ENCODE data around the gene TGFB1. TPM values are rescaled to one million over a fixed set of nuclear protein-coding genes. Genes with fewer than 3 reads are reported as not detected.

TGFB1 gene
- total RNA-seq, 1 experiment from 2014 or later, result 15.0 TPM

GRCh38 chr19:41328842-41329225 is 24.9 kb downstream of the TGFB1 start:
- H3K36me3 ChIP-seq (ENCODE audit: control insufficient read depth, insufficient read depth, low read length), result no peaks in the 10 kb centered on the region
- H3K9me3 ChIP-seq, result no peaks in the 10 kb centered on the region
- ChIA-PET CTCF (no interaction called here), POLR2A (no interaction called here)
- Mint-ChIP-seq H3K27me3 (ENCODE audit: insufficient read depth, unreplicated experiment) (no peaks in the 10 kb centered on the region), H3K4me3 (ENCODE audit: unreplicated experiment) (no peak overlapping the region), H3K4me1 (ENCODE audit: low read depth, unreplicated experiment) (peaks cover 23% of the 10 kb centered on the region), H3K27ac (ENCODE audit: unreplicated experiment) (no peak overlapping the region), H3K36me3 (ENCODE audit: insufficient read depth, unreplicated experiment) (peaks cover 28% of the 10 kb centered on the region), H3K9me3 (ENCODE audit: unreplicated experiment) (no peaks in the 10 kb centered on the region)
- TF ChIP-seq, protein P1, sequence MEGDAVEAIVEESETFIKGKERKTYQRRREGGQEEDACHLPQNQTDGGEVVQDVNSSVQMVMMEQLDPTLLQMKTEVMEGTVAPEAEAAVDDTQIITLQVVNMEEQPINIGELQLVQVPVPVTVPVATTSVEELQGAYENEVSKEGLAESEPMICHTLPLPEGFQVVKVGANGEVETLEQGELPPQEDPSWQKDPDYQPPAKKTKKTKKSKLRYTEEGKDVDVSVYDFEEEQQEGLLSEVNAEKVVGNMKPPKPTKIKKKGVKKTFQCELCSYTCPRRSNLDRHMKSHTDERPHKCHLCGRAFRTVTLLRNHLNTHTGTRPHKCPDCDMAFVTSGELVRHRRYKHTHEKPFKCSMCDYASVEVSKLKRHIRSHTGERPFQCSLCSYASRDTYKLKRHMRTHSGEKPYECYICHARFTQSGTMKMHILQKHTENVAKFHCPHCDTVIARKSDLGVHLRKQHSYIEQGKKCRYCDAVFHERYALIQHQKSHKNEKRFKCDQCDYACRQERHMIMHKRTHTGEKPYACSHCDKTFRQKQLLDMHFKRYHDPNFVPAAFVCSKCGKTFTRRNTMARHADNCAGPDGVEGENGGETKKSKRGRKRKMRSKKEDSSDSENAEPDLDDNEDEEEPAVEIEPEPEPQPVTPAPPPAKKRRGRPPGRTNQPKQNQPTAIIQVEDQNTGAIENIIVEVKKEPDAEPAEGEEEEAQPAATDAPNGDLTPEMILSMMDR (IDR thresholded peaks at IDR 0.05; ENCODE audit: insufficient read depth in 1 of 2, low read depth in 1 of 2, low read length in 1 of 2, severe bottlenecking in 1 of 2, unreplicated experiment in 1 of 2), result no peak
- no peak for DNase-seq
- H3K27me3 ChIP-seq (replicated peaks; ENCODE audit: control insufficient read depth, insufficient read depth, low read length), result no peaks in the 10 kb centered on the region
- no peak overlapping the region for H3K4me3 ChIP-seq (ENCODE audit: low read depth, low read length)
- no TSS peak for BruUV-seq (replicated peaks)
- H3K4me1 ChIP-seq, result peaks cover 25% of the 10 kb centered on the region
- intact Hi-C loops (cut with micrococcal nuclease; ENCODE audit: unreplicated experiment), result no loop called here

- TF ChIP-seq, protein P1 (IDR thresholded peaks at IDR 0.05; ENCODE audit: insufficient read depth in 1 of 2, low read depth in 1 of 2, low read length in 1 of 2, severe bottlenecking in 1 of 2, unreplicated experiment in 1 of 2), result no peak
- peaks cover 33% of the 10 kb centered on the region for H3K36me3 Mint-ChIP-seq (ENCODE audit: insufficient read depth, unreplicated experiment)
- ChIA-PET CTCF (no interaction called here), POLR2A (no interaction called here)
- no peak overlapping the region for H3K4me3 Mint-ChIP-seq (ENCODE audit: unreplicated experiment)
- H3K9me3 Mint-ChIP-seq (ENCODE audit: unreplicated experiment), result no peaks in the 10 kb centered on the region
- peaks cover 25% of the 10 kb centered on the region for H3K4me1 Mint-ChIP-seq (ENCODE audit: low read depth, unreplicated experiment)
- no TSS peak for BruUV-seq (replicated peaks)
- intact Hi-C loops (cut with micrococcal nuclease; ENCODE audit: unreplicated experiment), result no loop called here
- no peak for DNase-seq
- H3K27ac Mint-ChIP-seq (ENCODE audit: unreplicated experiment), result no peak overlapping the region
- H3K27me3 Mint-ChIP-seq (ENCODE audit: insufficient read depth, unreplicated experiment), result no peaks in the 10 kb centered on the region
- no peak overlapping the region for H3K4me3 ChIP-seq (ENCODE audit: low read depth, low read length)
- no peaks in the 10 kb centered on the region for H3K36me3 ChIP-seq (ENCODE audit: control insufficient read depth, insufficient read depth, low read length)
- H3K9me3 ChIP-seq, result no peaks in the 10 kb centered on the region
- H3K4me1 ChIP-seq, result peaks cover 30% of the 10 kb centered on the region
- H3K27me3 ChIP-seq (replicated peaks; ENCODE audit: control insufficient read depth, insufficient read depth, low read length), result no peaks in the 10 kb centered on the region
Measured at GRCh38 chr19:41328157-41328841, 25.4 kb downstream of the TGFB1 start.

DNA sequence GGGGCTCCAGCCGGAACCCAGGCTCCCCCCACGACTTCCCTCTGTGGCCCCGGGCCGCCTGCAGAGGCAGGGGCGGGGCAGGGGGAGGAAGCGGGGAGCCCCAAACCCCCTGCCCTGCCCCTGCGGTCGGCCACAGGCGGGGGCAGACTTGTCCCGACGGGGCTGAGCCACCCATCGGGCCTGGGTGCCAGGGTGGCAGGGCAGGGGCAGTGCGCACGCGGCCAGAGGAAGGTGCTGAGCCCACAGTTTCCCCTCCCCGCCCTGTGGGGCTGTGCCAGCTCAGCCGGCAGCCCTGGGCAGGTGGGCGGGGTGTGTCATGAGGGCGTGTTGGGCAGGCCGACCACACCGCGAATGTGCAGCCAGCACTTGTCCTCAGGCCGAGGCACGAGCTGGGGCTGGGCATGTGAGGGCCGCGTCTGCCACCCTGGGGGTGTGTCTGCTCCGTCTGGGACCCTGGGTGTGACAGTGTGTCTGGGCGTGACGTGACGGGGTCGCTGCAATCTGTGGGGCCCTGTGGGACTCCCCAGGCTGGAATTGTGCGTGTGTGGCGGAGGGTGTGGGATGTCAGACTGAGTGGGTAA is 26.1 kb downstream of the TGFB1 start:
- no peak overlapping the region for H3K4me3 Mint-ChIP-seq (ENCODE audit: unreplicated experiment)
- BruUV-seq (replicated peaks), result no TSS peak
- Histone ChIP-seq H3K4me1 (peaks cover 36% of the 10 kb centered on the region), H3K9me3 (no peaks in the 10 kb centered on the region), H3K36me3 (ENCODE audit: control insufficient read depth, insufficient read depth, low read length) (no peaks in the 10 kb centered on the region; the same call in 1 of the 2 replicates), H3K27me3 (replicated peaks; ENCODE audit: control insufficient read depth, insufficient read depth, low read length) (no peaks in the 10 kb centered on the region), H3K4me3 (ENCODE audit: low read depth, low read length) (no peak overlapping the region)
- TF ChIP-seq, protein P1 (IDR thresholded peaks at IDR 0.05; ENCODE audit: insufficient read depth in 1 of 2, low read depth in 1 of 2, low read length in 1 of 2, severe bottlenecking in 1 of 2, unreplicated experiment in 1 of 2), result no peak
- ChIA-PET CTCF (no interaction called here), POLR2A (interaction anchor here (0.6 kb wide), 1 partner anchor 112 kb away, joined by 3 read pairs; no protein-coding TSS in a partner anchor)
- H3K4me1 Mint-ChIP-seq (ENCODE audit: low read depth, unreplicated experiment), result peaks cover 31% of the 10 kb centered on the region
- no peak overlapping the region for H3K27ac Mint-ChIP-seq (ENCODE audit: unreplicated experiment)
- no peaks in the 10 kb centered on the region for H3K9me3 Mint-ChIP-seq (ENCODE audit: unreplicated experiment)
- no peak for DNase-seq
- no peaks in the 10 kb centered on the region for H3K27me3 Mint-ChIP-seq (ENCODE audit: insufficient read depth, unreplicated experiment)
- peaks cover 40% of the 10 kb centered on the region for H3K36me3 Mint-ChIP-seq (ENCODE audit: insufficient read depth, unreplicated experiment)
- intact Hi-C loops (cut with micrococcal nuclease; ENCODE audit: unreplicated experiment), result no loop called here

All from Caco-2 (cell line).